CD4-positive, alpha-beta T cell (primary cell): ENCODE data around the gene PHF23. TPM values are rescaled to one million over a fixed set of nuclear protein-coding genes. Genes with fewer than 3 reads are reported as not detected.

Source experiments
- ATAC-seq: fragments of 200-7000 bp; cut with Tn5 transposase; one replicate; pipeline ENCODE4 v1.10.0; 2022; ENCODE audit warnings: mild to moderate bottlenecking; ENCODE audit not compliant: poor library complexity
- CTCF ChIA-PET: fragments of 350-600 bp; sonication (Branson Sonifier 250); formaldehyde crosslinking; loops from one replicate; lab custom pipeline; 2021; ENCODE audit warnings: antibody characterized with exemption, inconsistent platforms; lab: Charles Lee
- POLR2A ChIA-PET: fragments of 350-600 bp; sonication (Branson Sonifier 250); formaldehyde crosslinking; loops from one replicate; lab custom pipeline; 2021; ENCODE audit warnings: antibody characterized with exemption, inconsistent platforms; lab: Charles Lee
- DNase-seq, 14 experiments: peaks; one replicate each; pipeline ENCODE4 v3.0.0-alpha.2; 2013 to 2020; ENCODE audit warnings: mixed read lengths in 2 of 14
- H3K27ac ChIP-seq, 2 donors: one replicate each; pipeline versions ENCODE4 v1.5.1 to v1.7.0; 2013; ENCODE audit warnings: low read length in 2 of 2, low read depth in 1 of 2, mild to moderate bottlenecking in 1 of 2
- H3K27me3 ChIP-seq, 2 experiments: 1 replicate in 1 of 2; 2 replicates in 1 of 2; pipeline versions ENCODE4 v1.6.1 to v1.7.0; 2013; ENCODE audit warnings: low read length in 2 of 2, control low read depth in 1 of 2, mild to moderate bottlenecking in 1 of 2, moderate library complexity in 1 of 2; ENCODE audit not compliant: insufficient read depth in 2 of 2, control insufficient read depth in 1 of 2
- H3K36me3 ChIP-seq: one replicate; pipeline ENCODE4 v1.6.1; 2013; ENCODE audit warnings: low read length, control low read depth; ENCODE audit not compliant: insufficient read depth
- H3K4me1 ChIP-seq: one replicate; pipeline ENCODE4 v1.6.1; 2013; ENCODE audit warnings: low read length, control low read depth; ENCODE audit not compliant: insufficient read depth
- H3K4me3 ChIP-seq: one replicate; pipeline ENCODE4 v1.5.1; 2013; ENCODE audit warnings: mild to moderate bottlenecking, low read length, moderate library complexity
- H3K9me3 ChIP-seq, 2 experiments: 1 replicate in 1 of 2; 2 replicates in 1 of 2; pipeline versions ENCODE4 v1.6.1 to v1.7.0; 2013; ENCODE audit warnings: low read length in 2 of 2, mild to moderate bottlenecking in 2 of 2, control low read depth in 1 of 2, moderate library complexity in 1 of 2; ENCODE audit not compliant: control insufficient read depth in 1 of 2, insufficient read depth in 1 of 2
- H3K27ac Mint-ChIP-seq: one replicate; pipeline ENCODE4 v1.8.0; 2020; ENCODE audit warnings: mixed read lengths
- H3K27me3 Mint-ChIP-seq: one replicate; pipeline ENCODE4 v1.8.0; 2021; ENCODE audit warnings: mixed read lengths
- H3K36me3 Mint-ChIP-seq: one replicate; pipeline ENCODE4 v1.8.0; 2021; ENCODE audit warnings: low read depth, mixed read lengths
- H3K4me1 Mint-ChIP-seq: one replicate; pipeline ENCODE4 v1.8.0; 2021; ENCODE audit warnings: low read depth, mixed read lengths
- H3K4me3 Mint-ChIP-seq: one replicate; pipeline ENCODE4 v1.8.0; 2020; ENCODE audit warnings: mild to moderate bottlenecking, mixed read lengths
- H3K9me3 Mint-ChIP-seq: one replicate; pipeline ENCODE4 v1.8.0; 2020; ENCODE audit warnings: mixed read lengths
- CTCF ChIP-seq: fragments of 200-600 bp; IDR thresholded peaks from one replicate; pipeline ENCODE4 v1.8.0; 2022; ENCODE audit warnings: antibody characterized with exemption, mild to moderate bottlenecking
- intact Hi-C, 2 experiments: fragments of 100-400 bp; cut with DNase I in 1 of 2; cut with micrococcal nuclease in 1 of 2; formaldehyde crosslinking; loops; one replicate each; pipeline versions ENCODE4 v1.15.1 to v1.9.0; 2023 to 2025; cut with DNase I, micrococcal nuclease
- polyA plus RNA-seq, 2 donors: library from polyadenylated mRNA; unstranded; fragments of 120-200 nt; gene quantifications; one replicate each; pipeline ENCODE4 v1.2.1, GENCODE V29; 2013
- total RNA-seq, 174 experiments: library from RNA in 2 of 174; stranded (reverse) in 2 of 174; gene quantifications; one replicate each; pipeline ENCODE4 v1.2.3 and lab custom pipeline; 2021 to 2026

PHF23 gene
- total RNA-seq: 1 to 10 TPM; 4.5 to 5.1 TPM
- 24.5 TPM for polyA plus RNA-seq (2013, experiment 1 of 2)
- 19.4 TPM for polyA plus RNA-seq (2013, experiment 2 of 2)
- total RNA-seq (lab: John Stamatoyannopoulos, UW): 11.7 to 73.2 (median 47.6) reads per million in 172 experiments

GRCh38 chr17:7239091-7240027, at the start of gene PHF23:
TSS of gene PHF23 (minus strand) at chr17:7239457. CDS start at chr17:7239279, 178 bp downstream.
- H3K27ac ChIP-seq: peak within 1 kb of the TSS; percentile 88
- no peaks in the 10 kb centered on the region for H3K27me3 ChIP-seq
- Mint-ChIP-seq H3K27ac (peak within 1 kb of the TSS; percentile 93), H3K4me3 (peak within 1 kb of the TSS; percentile 94), H3K27me3 (peaks cover 4% of the 10 kb centered on the region), H3K4me1 (peaks cover 58% of the 10 kb centered on the region), H3K9me3 (no peaks in the 10 kb centered on the region), H3K36me3 (peaks cover 80% of the 10 kb centered on the region)
- peaks cover 40% of the 10 kb centered on the region for H3K36me3 ChIP-seq
- H3K9me3 ChIP-seq: no peaks in the 10 kb centered on the region
- CTCF ChIA-PET: interaction anchor here (0.8 to 1.8 kb wide), 4 partner anchors 18 to 448 kb away, joined by 3 to 5 read pairs (median 5); partner anchors contain the start of gene WRAP53
- DNase-seq (peak; percentile 92 to 99 (median 97)), ATAC-seq (peak; percentile 66)
- H3K4me1 ChIP-seq: peaks cover 63% of the 10 kb centered on the region
- POLR2A ChIA-PET: interaction anchor here (0.8 to 17.0 kb wide), 12 partner anchors 11 to 880 kb away, joined by 3 to 234 read pairs (median 4); partner anchors contain the start of genes ACADVL, ACAP1, CTDNEP1 and DLG4
- H3K4me3 ChIP-seq: peak within 1 kb of the TSS; percentile 93
- intact Hi-C loops: loop anchor here (1.0 to 10.0 kb wide), 2 partner anchors 334 to 605 kb away; no protein-coding TSS in a partner anchor
- TF ChIP-seq CTCF: no peak

GRCh38 chr17:7285679-7286078, 46.4 kb upstream of the PHF23 start:
- POLR2A ChIA-PET: interaction anchor here (0.6 to 1.4 kb wide), 2 partner anchors 11 to 37 kb away, joined by 3 to 4 read pairs; no protein-coding TSS in a partner anchor
- peaks cover 38 to 43% of the 10 kb centered on the region in 2 experiments for H3K27me3 ChIP-seq
- H3K9me3 ChIP-seq: peaks cover 0 to 9% of the 10 kb centered on the region in 2 experiments
- H3K4me1 Mint-ChIP-seq: peaks cover 18% of the 10 kb centered on the region
- no peak overlapping the region for H3K27ac ChIP-seq
- no peak for ATAC-seq
- intact Hi-C loops: no loop called here
- no peak overlapping the region for H3K4me3 ChIP-seq
- H3K27ac Mint-ChIP-seq: no peak overlapping the region
- CTCF ChIA-PET: interaction anchor here (1.0 to 1.2 kb wide), 2 partner anchors 10 to 12 kb away, joined by 4 to 5 read pairs; no protein-coding TSS in a partner anchor
- H3K4me3 Mint-ChIP-seq: no peak overlapping the region
- H3K9me3 Mint-ChIP-seq: no peaks in the 10 kb centered on the region
- peaks cover 22% of the 10 kb centered on the region for H3K4me1 ChIP-seq
- no peak for DNase-seq
- H3K36me3 ChIP-seq: no peaks in the 10 kb centered on the region
- no peaks in the 10 kb centered on the region for H3K36me3 Mint-ChIP-seq
- H3K27me3 Mint-ChIP-seq: peaks cover 55% of the 10 kb centered on the region
- TF ChIP-seq CTCF: no peak

- Mint-ChIP-seq H3K36me3 (no peaks in the 10 kb centered on the region), H3K27ac (no peak overlapping the region), H3K4me3 (no peak overlapping the region), H3K9me3 (no peaks in the 10 kb centered on the region), H3K27me3 (peaks cover 55% of the 10 kb centered on the region), H3K4me1 (peaks cover 26% of the 10 kb centered on the region)
- ChIA-PET POLR2A (interaction anchor here (0.6 kb wide), 1 partner anchor 21 kb away, joined by 3 read pairs; no protein-coding TSS in a partner anchor), CTCF (interaction anchor here (1.2 kb wide), 1 partner anchor 12 kb away, joined by 4 read pairs; no protein-coding TSS in a partner anchor)
- Histone ChIP-seq H3K27me3 (peaks cover 38 to 47% of the 10 kb centered on the region in 2 experiments), H3K9me3 (peaks cover 0 to 9% of the 10 kb centered on the region in 2 experiments), H3K4me3 (no peak overlapping the region), H3K4me1 (peaks cover 28% of the 10 kb centered on the region), H3K27ac (no peak overlapping the region), H3K36me3 (no peaks in the 10 kb centered on the region)
- no peak for TF ChIP-seq CTCF
- DNase-seq (no peak), ATAC-seq (no peak)
- intact Hi-C loops: loop anchor here in 1 of 2 experiments (5.0 kb wide), 1 partner anchor 238 kb away; no protein-coding TSS in a partner anchor
These were observed 45.7 kb upstream of the PHF23 start for GRCh38 chr17:7284911-7285310.
